ENCODE data around the gene FXYD5. TPM values are rescaled to one million over a fixed set of nuclear protein-coding genes. Genes with fewer than 3 reads are reported as not detected.
"Not testable (repeated sequence)": the region's sequence is repeated elsewhere in the genome, so short reads cannot be mapped to it uniquely, and the experiment has no call there.

FXYD5 gene
- total RNA-seq, 1 donor from 2014 or later, result 271 TPM

- Mint-ChIP-seq H3K4me1 (ENCODE audit: low read depth) (peaks cover 8% of the 10 kb centered on the region), H3K9me3 (no peaks in the 10 kb centered on the region), H3K27me3 (ENCODE audit: low read depth) (peaks cover 6% of the 10 kb centered on the region), H3K36me3 (ENCODE audit: low read depth) (no peaks in the 10 kb centered on the region), H3K27ac (peak overlapping the region; percentile 21), H3K4me3 (ENCODE audit: low read depth) (peak overlapping the region; percentile 65)
- peak; percentile 83 for DNase-seq (ENCODE audit: low spot score)
- intact Hi-C loops (cut with micrococcal nuclease), result loop anchor here (1.0 kb wide), 1 partner anchor 17 kb away; no protein-coding TSS in a partner anchor
These were observed 30.2 kb upstream of the FXYD5 start for GRCh38 chr19:35124098-35125060.

DNA sequence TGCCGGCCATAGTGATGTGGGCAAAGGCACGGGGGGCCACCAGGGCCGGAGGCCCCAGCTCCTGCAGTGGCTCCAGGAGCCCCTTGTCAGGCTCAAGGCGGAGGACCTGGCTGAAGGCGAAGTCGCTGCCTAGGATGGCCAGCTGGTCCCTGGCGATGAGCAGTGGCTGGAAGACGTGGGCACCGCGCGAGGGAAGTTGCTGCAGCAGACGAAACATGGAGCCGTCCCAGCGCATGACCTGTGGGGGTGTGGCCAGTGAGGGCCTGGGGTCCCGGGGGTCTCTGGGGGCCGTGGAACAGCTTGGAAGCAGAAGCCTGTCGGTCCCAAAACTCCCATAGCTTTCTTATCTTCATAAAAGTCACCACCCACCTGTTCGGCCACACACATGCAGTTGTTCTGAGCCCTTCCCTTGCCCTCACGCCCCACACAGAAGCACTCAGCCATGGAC is 29.2 kb upstream of the FXYD5 start:
- Mint-ChIP-seq H3K27me3 (ENCODE audit: low read depth) (peaks cover 6% of the 10 kb centered on the region), H3K9me3 (no peaks in the 10 kb centered on the region), H3K27ac (no peak overlapping the region), H3K4me3 (ENCODE audit: low read depth) (no peak overlapping the region), H3K4me1 (ENCODE audit: low read depth) (peaks cover 8% of the 10 kb centered on the region), H3K36me3 (ENCODE audit: low read depth) (no peaks in the 10 kb centered on the region)
- intact Hi-C loops (cut with micrococcal nuclease), result no loop called here
- DNase-seq (ENCODE audit: low spot score), result no peak

- DNase-seq (ENCODE audit: low spot score), result no peak
- H3K9me3 Mint-ChIP-seq, result no peaks in the 10 kb centered on the region
- no peak overlapping the region for H3K4me3 Mint-ChIP-seq (ENCODE audit: low read depth)
- intact Hi-C loops (cut with micrococcal nuclease), result no loop called here
- peaks cover 6% of the 10 kb centered on the region for H3K27me3 Mint-ChIP-seq (ENCODE audit: low read depth)
- H3K36me3 Mint-ChIP-seq (ENCODE audit: low read depth), result no peaks in the 10 kb centered on the region
- peaks cover 8% of the 10 kb centered on the region for H3K4me1 Mint-ChIP-seq (ENCODE audit: low read depth)
- no peak overlapping the region for H3K27ac Mint-ChIP-seq
These were observed 28.5 kb upstream of the FXYD5 start for GRCh38 chr19:35125749-35126623.

DNA sequence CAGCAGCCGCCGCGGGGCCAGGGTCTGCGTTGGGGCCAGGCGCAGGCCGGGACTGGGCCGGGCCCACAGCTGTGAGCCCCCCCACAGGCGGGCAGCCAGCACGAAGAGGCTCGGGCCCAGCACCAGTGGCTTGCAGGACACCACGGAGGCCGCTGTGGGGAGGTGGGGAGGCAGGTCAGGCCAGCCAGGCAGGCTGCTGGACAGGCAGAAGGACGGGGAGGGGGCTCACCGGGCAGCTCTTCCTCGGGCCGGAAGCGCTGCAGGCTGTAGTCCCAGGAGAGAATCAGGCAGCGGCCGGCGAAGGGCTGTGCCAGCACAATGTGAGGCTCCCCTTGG is 27.9 kb upstream of the FXYD5 start:
- H3K4me3 Mint-ChIP-seq (ENCODE audit: low read depth), result no peak overlapping the region
- H3K4me1 Mint-ChIP-seq (ENCODE audit: low read depth), result peaks cover 8% of the 10 kb centered on the region
- no peak for DNase-seq (ENCODE audit: low spot score)
- intact Hi-C loops (cut with micrococcal nuclease), result no loop called here
- H3K36me3 Mint-ChIP-seq (ENCODE audit: low read depth), result no peaks in the 10 kb centered on the region
- H3K27ac Mint-ChIP-seq, result no peak overlapping the region
- H3K9me3 Mint-ChIP-seq, result no peaks in the 10 kb centered on the region
- peaks cover 6% of the 10 kb centered on the region for H3K27me3 Mint-ChIP-seq (ENCODE audit: low read depth)

- peaks cover 8% of the 10 kb centered on the region for H3K4me1 Mint-ChIP-seq (ENCODE audit: low read depth)
- no peaks in the 10 kb centered on the region for H3K36me3 Mint-ChIP-seq (ENCODE audit: low read depth)
- H3K4me3 Mint-ChIP-seq (ENCODE audit: low read depth), result no peak overlapping the region
- no peak overlapping the region for H3K27ac Mint-ChIP-seq
- no peak for DNase-seq (ENCODE audit: low spot score)
- peaks cover 4% of the 10 kb centered on the region for H3K27me3 Mint-ChIP-seq (ENCODE audit: low read depth)
- no peaks in the 10 kb centered on the region for H3K9me3 Mint-ChIP-seq
- intact Hi-C loops (cut with micrococcal nuclease), result no loop called here
These were observed 26.7 kb upstream of the FXYD5 start for GRCh38 chr19:35127871-35128270.

GRCh38 chr19:35128398-35129057 is 26.0 kb upstream of the FXYD5 start:
- Mint-ChIP-seq H3K9me3 (no peaks in the 10 kb centered on the region), H3K27ac (no peak overlapping the region), H3K4me3 (ENCODE audit: low read depth) (no peak overlapping the region), H3K4me1 (ENCODE audit: low read depth) (peaks cover 8% of the 10 kb centered on the region), H3K36me3 (ENCODE audit: low read depth) (no peaks in the 10 kb centered on the region), H3K27me3 (ENCODE audit: low read depth) (peaks cover 4% of the 10 kb centered on the region)
- DNase-seq (ENCODE audit: low spot score), result no peak
- intact Hi-C loops (cut with micrococcal nuclease), result no loop called here

- H3K9me3 Mint-ChIP-seq; intact Hi-C loops (cut with micrococcal nuclease); H3K27ac Mint-ChIP-seq; H3K4me1 Mint-ChIP-seq (ENCODE audit: low read depth); H3K4me3 Mint-ChIP-seq (ENCODE audit: low read depth); H3K36me3 Mint-ChIP-seq (ENCODE audit: low read depth); DNase-seq (ENCODE audit: low spot score); H3K27me3 Mint-ChIP-seq (ENCODE audit: low read depth): not testable (repeated sequence)
These were observed 24.7 kb upstream of the FXYD5 start for GRCh38 chr19:35129724-35130274.

DNA sequence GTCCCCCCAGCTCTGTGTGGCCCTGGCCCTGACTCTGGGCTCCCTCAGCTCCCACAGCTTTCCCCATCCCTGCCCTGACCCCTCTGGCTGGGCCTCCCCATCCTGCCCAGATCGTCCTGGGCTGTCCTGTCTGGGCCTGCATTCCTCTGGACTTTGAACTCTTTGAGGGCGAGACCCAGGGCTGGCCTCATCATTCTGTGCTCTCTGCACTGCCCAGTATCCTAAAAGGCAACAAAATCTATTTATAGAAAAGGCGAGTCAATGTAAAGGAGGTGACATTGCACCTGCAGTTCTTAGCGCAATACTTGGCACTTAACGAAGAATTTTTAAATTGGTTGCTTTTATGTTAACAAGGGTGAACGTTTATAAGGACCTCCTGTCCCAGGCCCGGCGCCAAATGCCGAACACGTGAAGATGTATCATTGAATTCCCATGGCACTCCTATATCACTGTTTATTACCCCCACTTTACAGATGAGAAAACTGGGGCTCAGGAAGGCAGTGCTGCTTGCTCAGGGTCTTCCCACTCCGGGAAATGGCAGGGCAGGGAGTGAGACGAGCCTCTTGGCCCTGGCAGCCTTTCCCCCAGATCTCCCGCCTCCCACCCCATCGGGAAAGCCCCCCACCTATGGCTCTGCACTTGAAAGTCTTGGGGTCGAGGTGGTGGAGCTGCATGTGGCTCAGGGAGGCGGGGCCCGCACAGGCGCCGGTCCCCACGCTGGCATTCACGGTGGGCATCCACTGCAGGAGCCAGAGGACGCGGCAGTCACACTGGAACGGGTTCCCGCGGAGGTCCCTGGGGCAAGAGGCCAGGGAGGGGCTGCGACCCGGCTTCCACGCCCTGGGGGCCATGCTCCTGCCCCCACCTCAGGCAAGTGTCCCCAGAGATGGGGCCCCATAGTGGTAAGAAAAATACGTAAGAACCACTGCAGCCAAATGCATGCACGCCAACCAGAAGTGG is 23.5 kb upstream of the FXYD5 start:
- no peak overlapping the region for H3K27ac Mint-ChIP-seq
- no peak for DNase-seq (ENCODE audit: low spot score)
- intact Hi-C loops (cut with micrococcal nuclease), result no loop called here
- no peak overlapping the region for H3K4me3 Mint-ChIP-seq (ENCODE audit: low read depth)
- no peaks in the 10 kb centered on the region for H3K36me3 Mint-ChIP-seq (ENCODE audit: low read depth)
- peaks cover 2% of the 10 kb centered on the region for H3K4me1 Mint-ChIP-seq (ENCODE audit: low read depth)
- peaks cover 4% of the 10 kb centered on the region for H3K27me3 Mint-ChIP-seq (ENCODE audit: low read depth)
- H3K9me3 Mint-ChIP-seq, result no peaks in the 10 kb centered on the region

DNA sequence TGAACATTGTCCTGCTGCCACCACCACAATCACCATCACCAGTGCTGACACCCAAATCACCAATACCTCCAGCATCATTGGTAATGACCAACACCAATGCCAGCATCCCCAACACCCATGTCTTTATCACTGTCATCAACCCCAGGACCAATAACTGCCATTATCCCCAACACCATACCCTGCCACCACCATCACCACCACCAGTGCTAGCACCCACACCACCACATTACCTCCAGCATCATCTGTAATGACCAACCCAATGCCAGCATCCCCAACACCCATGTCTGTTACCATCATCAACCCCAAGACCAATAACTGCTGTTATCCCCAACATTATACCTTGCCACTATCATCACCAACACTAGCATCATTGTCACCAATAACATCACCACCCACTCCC is 22.3 kb upstream of the FXYD5 start:
- Mint-ChIP-seq H3K27ac (no peak overlapping the region), H3K9me3 (no peaks in the 10 kb centered on the region), H3K27me3 (ENCODE audit: low read depth) (peaks cover 7% of the 10 kb centered on the region), H3K4me1 (ENCODE audit: low read depth) (peaks cover 2% of the 10 kb centered on the region), H3K36me3 (ENCODE audit: low read depth) (no peaks in the 10 kb centered on the region), H3K4me3 (ENCODE audit: low read depth) (no peak overlapping the region)
- no peak for DNase-seq (ENCODE audit: low spot score)
- intact Hi-C loops (cut with micrococcal nuclease), result no loop called here

- peaks cover 2% of the 10 kb centered on the region for H3K4me1 Mint-ChIP-seq (ENCODE audit: low read depth)
- no peaks in the 10 kb centered on the region for H3K9me3 Mint-ChIP-seq
- DNase-seq (ENCODE audit: low spot score), result no peak
- H3K27me3 Mint-ChIP-seq (ENCODE audit: low read depth), result peaks cover 6% of the 10 kb centered on the region
- no peak overlapping the region for H3K4me3 Mint-ChIP-seq (ENCODE audit: low read depth)
- no peak overlapping the region for H3K27ac Mint-ChIP-seq
- H3K36me3 Mint-ChIP-seq (ENCODE audit: low read depth), result no peaks in the 10 kb centered on the region
- intact Hi-C loops (cut with micrococcal nuclease), result no loop called here
These were observed 20.7 kb upstream of the FXYD5 start for GRCh38 chr19:35133826-35134225.

GRCh38 chr19:35134601-35135242 is 19.8 kb upstream of the FXYD5 start, which contains the start of gene LGI4:
Gene LGI4, minus strand, starts transcription at chr19:35135059. Its CDS starts 379 bp downstream, at chr19:35134680.
- H3K4me1 Mint-ChIP-seq (ENCODE audit: low read depth), result peaks cover 2% of the 10 kb centered on the region
- no peaks in the 10 kb centered on the region for H3K9me3 Mint-ChIP-seq
- peaks cover 7% of the 10 kb centered on the region for H3K27me3 Mint-ChIP-seq (ENCODE audit: low read depth)
- no peak for DNase-seq (ENCODE audit: low spot score)
- intact Hi-C loops (cut with micrococcal nuclease), result loop anchor here (1.0 to 5.0 kb wide), 2 partner anchors 20 to 67 kb away; no protein-coding TSS in a partner anchor
- H3K4me3 Mint-ChIP-seq (ENCODE audit: low read depth), result no peak within 1 kb of the TSS
- no peak within 1 kb of the TSS for H3K27ac Mint-ChIP-seq
- H3K36me3 Mint-ChIP-seq (ENCODE audit: low read depth), result no peaks in the 10 kb centered on the region

All from activated T-helper 2 cell treated with anti-CD3 and anti-CD28 coated beads, Interferon-gamma antibody, Interleukin-2, Interleukin-4, amounts not matched to agents 10 μg/mL and 5 μg/mL and 100 μg/mL, durations not matched to agents 14 hours and 24 hours and 36 hours (primary cell).